Measurements from ENCODE around the gene DDX10. TPM values are rescaled to one million over a fixed set of nuclear protein-coding genes. Genes with fewer than 3 reads are reported as not detected.

Gene DDX10
- total and polyA plus RNA-seq, 8 donors: 11.6 to 22.6 (median 17.6) TPM

DNA sequence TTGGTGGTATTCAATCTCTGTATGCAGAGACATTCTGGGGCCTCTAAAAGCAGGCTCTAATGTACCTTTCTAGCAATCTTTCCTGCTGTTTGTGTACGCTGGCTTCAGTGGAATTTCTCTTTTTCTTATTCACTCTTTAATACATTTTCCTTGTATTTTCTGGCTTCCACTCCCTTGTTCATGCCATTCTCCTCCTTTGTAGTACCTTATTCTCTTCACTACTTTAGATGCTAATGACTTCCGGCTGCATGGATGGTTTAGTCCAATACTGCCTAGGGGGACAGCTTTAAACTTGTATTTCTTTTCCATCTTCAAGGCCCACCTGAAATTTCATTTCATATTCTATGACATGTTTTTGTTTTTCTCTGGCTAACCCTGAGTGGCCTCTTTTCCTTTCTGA, 40.2 kb downstream of the DDX10 start:
- no peaks in the 10 kb centered on the region for H3K4me1 ChIP-seq
- DNase-seq: no peak
- intact Hi-C loops (cut with DNase I; ENCODE audit: low total_unique reads): no loop called here
- WGBS, 5 donors: 95 to 100% (median 99%) methylated on average over 2 of the region's 2 CpGs
- H3K4me3 ChIP-seq: no peak overlapping the region
- peaks cover 5 to 17% (median 9%) of the 10 kb centered on the region in 4 donors for H3K9me3 ChIP-seq
- H3K27me3 ChIP-seq: no peaks in the 10 kb centered on the region
- TF ChIP-seq CTCF (IDR thresholded peaks at IDR 0.05) (no peak), POLR2AphosphoS5 (IDR thresholded peaks at IDR 0.05) (no peak), POLR2A (IDR thresholded peaks at IDR 0.05) (no peak)
- H3K36me3 ChIP-seq: peaks cover 12 to 72% (median 62%) of the 10 kb centered on the region in 4 donors
- no peak overlapping the region for H3K27ac ChIP-seq

GRCh38 chr11:108708173-108708572, 43.3 kb downstream of the DDX10 start:
- Histone ChIP-seq H3K4me3 (no peak overlapping the region), H3K4me1 (no peaks in the 10 kb centered on the region), H3K36me3 (peaks cover 12 to 87% (median 69%) of the 10 kb centered on the region in 4 donors), H3K9me3 (peaks cover 5 to 24% (median 11%) of the 10 kb centered on the region in 4 donors), H3K27ac (no peak overlapping the region), H3K27me3 (no peaks in the 10 kb centered on the region)
- intact Hi-C loops (cut with DNase I; ENCODE audit: low total_unique reads): no loop called here
- no peak for DNase-seq
- TF ChIP-seq CTCF (IDR thresholded peaks at IDR 0.05) (no peak), POLR2A (IDR thresholded peaks at IDR 0.05) (no peak), EP300 (IDR thresholded peaks at IDR 0.05) (no peak)

- Histone ChIP-seq H3K9me3 (peaks cover 5 to 24% (median 11%) of the 10 kb centered on the region in 4 donors), H3K4me1 (no peaks in the 10 kb centered on the region), H3K27ac (no peak overlapping the region), H3K27me3 (no peaks in the 10 kb centered on the region), H3K4me3 (no peak overlapping the region), H3K36me3 (peaks cover 12 to 87% (median 67%) of the 10 kb centered on the region in 4 donors)
- DNase-seq: no peak
- intact Hi-C loops (cut with DNase I; ENCODE audit: low total_unique reads): no loop called here
- no peak for TF ChIP-seq CTCF (IDR thresholded peaks at IDR 0.05)
- TF ChIP-seq EP300 (IDR thresholded peaks at IDR 0.05): no peak
- TF ChIP-seq POLR2AphosphoS5 (IDR thresholded peaks at IDR 0.05): no peak
- no peak for TF ChIP-seq POLR2A (IDR thresholded peaks at IDR 0.05)
These were observed 44.9 kb downstream of the DDX10 start for GRCh38 chr11:108709741-108710140.

GRCh38 chr11:108713076-108713790, 48.4 kb downstream of the DDX10 start:
- no peak for DNase-seq
- Histone ChIP-seq H3K36me3 (peaks cover 0 to 74% (median 53%) of the 10 kb centered on the region in 4 donors), H3K27ac (no peak overlapping the region), H3K4me3 (no peak overlapping the region), H3K9me3 (peaks cover 3 to 16% (median 8%) of the 10 kb centered on the region in 4 donors), H3K27me3 (no peaks in the 10 kb centered on the region), H3K4me1 (no peaks in the 10 kb centered on the region)
- intact Hi-C loops (cut with DNase I; ENCODE audit: low total_unique reads): no loop called here
- TF ChIP-seq POLR2A (IDR thresholded peaks at IDR 0.05) (no peak), EP300 (IDR thresholded peaks at IDR 0.05) (no peak), CTCF (IDR thresholded peaks at IDR 0.05) (no peak), POLR2AphosphoS5 (IDR thresholded peaks at IDR 0.05) (no peak)
- WGBS, 5 donors: 86 to 100% (median 94%) methylated on average over 4 of the region's 4 CpGs
